ENCODE data around the gene MKLN1. TPM values are rescaled to one million over a fixed set of nuclear protein-coding genes. Genes with fewer than 3 reads are reported as not detected.

Gene MKLN1
- total and polyA plus RNA-seq, 2 of the 13 experiments (the other 11 are each of a cell fraction or from before 2014, with no cell fraction given): 33.6 to 43.5 TPM

- no peaks in the 10 kb centered on the region for H3K79me2 ChIP-seq (ENCODE audit: insufficient read depth, low read length)
- TF ChIP-seq SUZ12 (IDR thresholded peaks at IDR 0.05; ENCODE audit: low read depth, low read length) (no peak), ZNF883 (CRISPR knock-in tag; IDR thresholded peaks at IDR 0.05; ENCODE audit: not compliant biosample characterization) (no peak), ZNF382 (CRISPR knock-in tag; IDR thresholded peaks at IDR 0.05; ENCODE audit: borderline replicate concordance) (no peak), KLF9 (CRISPR knock-in tag; IDR thresholded peaks at IDR 0.05; ENCODE audit: low read depth) (no peak)
- TF ChIP-seq, protein P1, sequence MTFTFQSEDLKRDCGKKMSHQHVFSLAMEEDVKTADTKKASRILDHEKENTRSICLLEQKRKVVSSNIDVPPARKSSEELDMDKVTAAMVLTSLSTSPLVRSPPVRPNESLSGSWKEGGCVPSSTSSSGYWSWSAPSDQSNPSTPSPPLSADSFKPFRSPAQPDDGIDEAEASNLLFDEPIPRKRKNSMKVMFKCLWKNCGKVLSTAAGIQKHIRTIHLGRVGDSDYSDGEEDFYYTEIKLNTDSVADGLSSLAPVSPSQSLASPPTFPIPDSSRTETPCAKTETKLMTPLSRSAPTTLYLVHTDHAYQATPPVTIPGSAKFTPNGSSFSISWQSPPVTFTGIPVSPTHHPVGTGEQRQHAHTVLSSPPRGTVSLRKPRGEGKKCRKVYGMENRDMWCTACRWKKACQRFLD (CRISPR knock-in tag; IDR thresholded peaks at IDR 0.05; ENCODE audit: borderline replicate concordance): no peak
- TF ChIP-seq, protein P2, sequence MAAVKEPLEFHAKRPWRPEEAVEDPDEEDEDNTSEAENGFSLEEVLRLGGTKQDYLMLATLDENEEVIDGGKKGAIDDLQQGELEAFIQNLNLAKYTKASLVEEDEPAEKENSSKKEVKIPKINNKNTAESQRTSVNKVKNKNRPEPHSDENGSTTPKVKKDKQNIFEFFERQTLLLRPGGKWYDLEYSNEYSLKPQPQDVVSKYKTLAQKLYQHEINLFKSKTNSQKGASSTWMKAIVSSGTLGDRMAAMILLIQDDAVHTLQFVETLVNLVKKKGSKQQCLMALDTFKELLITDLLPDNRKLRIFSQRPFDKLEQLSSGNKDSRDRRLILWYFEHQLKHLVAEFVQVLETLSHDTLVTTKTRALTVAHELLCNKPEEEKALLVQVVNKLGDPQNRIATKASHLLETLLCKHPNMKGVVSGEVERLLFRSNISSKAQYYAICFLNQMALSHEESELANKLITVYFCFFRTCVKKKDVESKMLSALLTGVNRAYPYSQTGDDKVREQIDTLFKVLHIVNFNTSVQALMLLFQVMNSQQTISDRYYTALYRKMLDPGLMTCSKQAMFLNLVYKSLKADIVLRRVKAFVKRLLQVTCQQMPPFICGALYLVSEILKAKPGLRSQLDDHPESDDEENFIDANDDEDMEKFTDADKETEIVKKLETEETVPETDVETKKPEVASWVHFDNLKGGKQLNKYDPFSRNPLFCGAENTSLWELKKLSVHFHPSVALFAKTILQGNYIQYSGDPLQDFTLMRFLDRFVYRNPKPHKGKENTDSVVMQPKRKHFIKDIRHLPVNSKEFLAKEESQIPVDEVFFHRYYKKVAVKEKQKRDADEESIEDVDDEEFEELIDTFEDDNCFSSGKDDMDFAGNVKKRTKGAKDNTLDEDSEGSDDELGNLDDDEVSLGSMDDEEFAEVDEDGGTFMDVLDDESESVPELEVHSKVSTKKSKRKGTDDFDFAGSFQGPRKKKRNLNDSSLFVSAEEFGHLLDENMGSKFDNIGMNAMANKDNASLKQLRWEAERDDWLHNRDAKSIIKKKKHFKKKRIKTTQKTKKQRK (IDR thresholded peaks at IDR 0.05; ENCODE audit: low read length): no peak
- in situ Hi-C loops (cut with HindIII; ENCODE audit: extremely low pct_ligation_motif_present, low pct_unique_long_range_greater_than_20kb): no loop called here
- CTCF ChIA-PET (ENCODE audit: low intra/inter-chr PET ratio, low total read pairs): no interaction called here
- no peak overlapping the region for H3K4me2 ChIP-seq (ENCODE audit: low read depth, low read length)
- no peaks in the 10 kb centered on the region for H3K4me1 ChIP-seq (ENCODE audit: insufficient read depth, low read length)
- no peaks in the 10 kb centered on the region for H4K20me1 ChIP-seq (ENCODE audit: insufficient read depth, low read length)
- no peaks in the 10 kb centered on the region for H3K27me3 ChIP-seq (ENCODE audit: control insufficient read depth in 1 of 2, insufficient read depth in 2 of 2, low read length in 2 of 2)
- DNase-seq (ENCODE audit: low spot score) (no peak), FAIRE-seq (no peak), ATAC-seq (no peak)
- peaks cover 5 to 11% of the 10 kb centered on the region in 2 experiments; a peak in 3 of 5 replicates for H3K36me3 ChIP-seq (replicated peaks in 1 of 2; ENCODE audit: control insufficient read depth in 1 of 2, insufficient read depth in 2 of 2, low read length in 2 of 2)
- H3K4me3 ChIP-seq (replicated peaks in 1 of 3; ENCODE audit: insufficient read depth in 1 of 3, low read depth in 2 of 3, low read length in 3 of 3): no peak overlapping the region
- no peak overlapping the region for H2AFZ ChIP-seq (ENCODE audit: low read length)
- no TSS peak for BruUV-seq (replicated peaks)
- POLR2A ChIA-PET: no interaction called here
- 97% methylated on average over 2 of the region's 2 CpGs for WGBS (ENCODE audit: low lambda C conversion rate)
- intact Hi-C loops (cut with micrococcal nuclease; ENCODE audit: unreplicated experiment): no loop called here
- H3K27ac ChIP-seq (ENCODE audit: extremely low read length, insufficient read depth, low read length): no peak overlapping the region
- H3K9ac ChIP-seq (ENCODE audit: insufficient read depth, low read depth, low read length): no peak overlapping the region
- no peaks in the 10 kb centered on the region for H3K9me3 ChIP-seq (ENCODE audit: low read length)
Observed at GRCh38 chr7:131486346-131486745, 158.7 kb downstream of the MKLN1 start.

All from HepG2 (cell line).